GM21447 (cell line): ENCODE data around the gene TMEM95.

Source experiments
- ATAC-seq: cut with Tn5 transposase; IDR thresholded peaks from one replicate; pipeline ENCODE4 v1.9.1; 2021; ENCODE audit not compliant: unreplicated experiment

TMEM95 gene

DNA sequence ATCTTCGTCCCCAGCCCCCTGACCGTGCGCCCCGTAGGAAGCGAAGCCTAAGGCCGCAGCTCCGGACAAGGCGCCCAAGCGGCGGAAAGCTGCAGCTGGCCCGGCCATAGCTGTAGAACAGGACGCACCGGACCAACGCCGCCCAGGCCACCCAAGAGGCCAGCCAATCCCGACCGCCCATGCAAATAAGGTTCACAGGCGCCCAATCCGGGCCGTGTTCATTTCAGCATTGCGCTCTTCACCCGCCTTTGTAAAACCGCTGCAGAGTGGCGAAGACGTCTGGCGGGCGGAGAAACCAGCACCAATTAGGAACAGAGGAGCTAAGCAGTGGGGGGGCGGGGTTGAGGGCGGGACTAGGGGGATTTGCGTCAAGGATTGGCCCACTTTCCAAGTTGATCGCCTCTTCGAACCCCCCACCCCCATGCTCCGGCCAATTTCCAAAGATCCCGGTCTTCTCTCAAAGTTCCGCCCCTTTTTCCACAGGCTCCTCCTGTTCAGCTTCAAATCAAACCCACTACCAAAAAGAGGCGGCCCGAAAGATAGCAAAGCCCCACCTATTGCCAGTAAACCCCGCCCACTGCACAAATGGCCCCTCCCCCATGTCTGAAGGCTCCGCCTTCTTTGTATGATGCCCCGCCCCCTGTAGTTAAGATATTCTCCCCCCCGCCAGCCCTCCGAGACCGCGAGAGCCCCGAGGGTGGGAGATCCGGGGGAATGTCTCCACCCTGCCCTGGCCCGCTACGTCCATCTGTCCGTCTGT is 49.2 kb downstream of the TMEM95 start, which contains the start of gene TMEM256:
Gene TMEM256, minus strand, starts transcription at position 121 of the 760 bp plus-strand sequence. Its CDS starts 13 bp downstream, at position 108.
- ATAC-seq, result peak; percentile 94

DNA sequence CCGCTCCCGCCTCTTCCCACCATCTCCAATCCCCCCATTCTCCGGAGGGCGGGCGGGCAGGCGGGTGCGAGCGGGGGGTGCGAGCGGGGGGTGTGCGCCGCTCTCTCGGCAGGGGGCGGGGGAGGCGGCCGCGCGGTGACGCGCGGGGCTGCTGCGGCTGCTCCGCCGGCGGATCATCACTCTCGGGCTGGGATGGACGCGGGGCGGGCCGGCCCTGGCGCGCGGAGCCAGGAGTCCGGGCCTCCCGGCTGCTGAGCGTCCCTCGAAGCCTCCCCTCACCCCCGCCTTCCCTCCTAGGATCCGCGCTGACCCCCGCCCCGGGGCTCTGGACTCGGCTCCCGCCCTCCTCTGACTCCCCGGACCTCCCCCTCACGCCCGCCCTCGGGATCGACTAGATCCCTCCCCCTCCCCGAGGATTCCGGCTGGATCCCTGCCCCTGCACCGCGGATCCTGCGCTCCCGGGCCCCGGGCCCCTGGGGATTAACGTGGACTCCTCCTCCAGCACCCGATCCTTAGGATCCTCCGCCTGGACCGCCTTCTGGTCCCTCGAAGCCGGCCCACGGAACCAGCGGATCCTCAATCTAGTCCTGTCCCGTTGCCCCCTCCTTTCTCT is 49.9 kb downstream of the TMEM95 start:
- no peak for ATAC-seq

DNA sequence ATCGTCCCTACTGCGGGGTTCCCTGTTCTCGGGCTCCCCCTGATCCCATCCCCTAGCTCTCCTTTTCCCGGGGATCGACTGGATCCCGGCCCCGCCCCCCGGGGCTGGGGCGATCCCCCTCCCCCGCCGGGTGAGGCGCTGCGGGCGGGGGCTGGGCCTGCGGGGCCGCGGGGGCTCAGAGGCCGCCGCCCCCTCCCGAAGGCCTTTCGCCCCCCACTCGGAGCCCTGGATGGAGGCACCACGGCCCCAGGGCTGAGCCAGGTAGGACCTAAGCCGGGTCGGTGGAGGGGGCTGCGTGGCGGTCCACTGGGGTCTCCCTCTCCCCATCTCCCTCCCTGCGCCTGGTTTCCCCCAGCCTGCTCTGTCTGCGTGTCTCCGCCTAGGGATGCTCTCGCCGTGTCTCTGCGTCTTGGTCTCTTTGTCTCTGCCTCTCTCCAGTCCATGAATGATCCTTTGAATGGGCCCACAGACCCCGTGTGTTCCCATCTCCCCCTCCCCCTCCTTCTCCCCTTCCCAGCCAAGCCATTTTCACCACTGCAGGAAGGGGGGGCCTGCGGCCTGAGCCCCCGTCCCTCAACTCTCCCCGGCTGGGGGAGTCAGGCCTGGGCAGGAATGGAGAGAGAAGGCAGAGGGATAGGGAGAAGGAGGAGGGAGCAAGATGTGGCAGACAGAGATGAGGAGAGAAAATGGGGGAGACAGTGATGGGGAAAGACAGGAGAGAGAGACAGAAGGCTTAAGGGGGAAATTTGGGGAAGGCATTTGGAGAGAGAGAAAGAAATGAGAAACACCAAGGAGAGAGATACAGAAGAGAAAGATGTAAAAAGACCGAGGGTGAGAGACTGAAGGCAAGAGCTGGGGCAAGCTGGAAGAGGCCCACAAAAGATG is 50.6 kb downstream of the TMEM95 start:
- ATAC-seq, result no peak

DNA sequence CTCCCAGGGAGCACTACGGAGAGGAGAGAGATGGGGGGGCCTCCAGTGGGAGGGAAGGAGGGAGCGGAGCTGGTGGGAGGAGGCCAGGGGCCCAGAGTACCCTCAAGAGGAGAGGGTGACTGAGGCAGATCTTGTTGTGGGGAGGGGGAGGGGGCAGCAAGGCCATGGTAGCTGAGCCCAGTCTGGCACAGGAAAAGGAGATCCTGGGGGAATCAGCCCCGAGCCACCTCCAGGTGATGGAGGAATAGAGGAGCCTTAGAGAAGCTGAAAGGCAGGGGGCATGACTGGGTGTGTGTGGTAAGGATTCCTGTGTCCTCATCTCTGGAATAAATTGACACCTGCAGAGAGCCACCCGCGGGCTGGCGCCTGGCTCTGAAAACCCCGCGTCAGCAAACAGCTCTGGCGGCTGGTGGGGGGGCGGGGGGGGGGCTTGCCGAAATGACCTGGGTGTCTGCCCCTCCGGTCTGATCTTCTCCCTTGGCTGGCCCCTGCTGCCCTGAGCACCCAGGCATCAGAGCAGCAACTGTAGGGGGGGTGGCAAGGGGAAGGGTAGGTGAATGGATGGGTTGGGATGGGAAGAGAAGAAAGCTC is 51.4 kb downstream of the TMEM95 start:
- no peak for ATAC-seq
